SK-N-SH treated with all-trans-retinoic acid at 6 μM for 48 hours (cell line): ENCODE measurements around the gene LCE3C.

Experiments
- ATAC-seq: fragments of 200-7000 bp; cut with Tn5 transposase; 3 replicates; pipeline ENCODE4 v1.9.1; 2020; ENCODE audit warnings: mild to moderate bottlenecking, moderate library complexity
- ARNTL ChIP-seq: fragments of 450-650 bp; formaldehyde crosslinking; IDR thresholded peaks from 2 replicates; pipeline ENCODE4 v1.5.0; 2020; ENCODE audit warnings: low read depth, mild to moderate bottlenecking, moderate library complexity, borderline replicate concordance
- BACH2 ChIP-seq: fragments of 250-450 bp; sonication (Bioruptor Pico); IDR thresholded peaks from 2 replicates; pipeline ENCODE4 v1.9.0; 2021; ENCODE audit warnings: mild to moderate bottlenecking, borderline replicate concordance
- CREB5 ChIP-seq: fragments of 250-450 bp; sonication (Bioruptor Pico); IDR thresholded peaks from 2 replicates; pipeline ENCODE4 v1.5.1; 2020; ENCODE audit warnings: low read depth, mild to moderate bottlenecking, moderate library complexity
- CSDC2 ChIP-seq: fragments of 250-450 bp; sonication (Bioruptor Pico); IDR thresholded peaks from 2 replicates; pipeline ENCODE4 v1.5.0; 2020; ENCODE audit warnings: mild to moderate bottlenecking, moderate library complexity
- CSRNP3 ChIP-seq: fragments of 250-450 bp; sonication (Bioruptor Pico); IDR thresholded peaks from 2 replicates; pipeline ENCODE4 v1.5.1; 2021; ENCODE audit warnings: mild to moderate bottlenecking, moderate library complexity
- ESRRG ChIP-seq: fragments of 250-450 bp; sonication (Bioruptor Pico); IDR thresholded peaks from 2 replicates; pipeline ENCODE4 v1.6.1; 2021; ENCODE audit warnings: mild to moderate bottlenecking
- OSR1 ChIP-seq: fragments of 250-450 bp; sonication (Bioruptor Pico); IDR thresholded peaks from 2 replicates; pipeline ENCODE4 v1.8.0; 2022; ENCODE audit warnings: moderate library complexity, mild to moderate bottlenecking, inconsistent platforms
- POU6F1 ChIP-seq: fragments of 250-450 bp; sonication (Bioruptor Pico); IDR thresholded peaks from 2 replicates; pipeline ENCODE4 v1.8.0; 2021; ENCODE audit warnings: low read depth, mild to moderate bottlenecking, moderate library complexity, borderline replicate concordance
- RARB ChIP-seq: fragments of 250-450 bp; sonication (Bioruptor Pico); IDR thresholded peaks from 2 replicates; pipeline ENCODE4 v1.8.0; 2021; ENCODE audit warnings: mild to moderate bottlenecking, moderate library complexity
- TCF4 ChIP-seq: fragments of 250-450 bp; sonication (Bioruptor Pico); IDR thresholded peaks from 2 replicates; pipeline ENCODE4 v1.8.0; 2021; ENCODE audit warnings: mild to moderate bottlenecking, moderate library complexity, borderline replicate concordance
- ZFP3 ChIP-seq: fragments of 250-450 bp; sonication (Bioruptor Pico); IDR thresholded peaks from 2 replicates; pipeline ENCODE4 v1.5.0; 2020; ENCODE audit warnings: mild to moderate bottlenecking, moderate library complexity
- ZFP30 ChIP-seq: fragments of 450-650 bp; formaldehyde crosslinking; IDR thresholded peaks from 2 replicates; pipeline ENCODE4 v1.5.0; 2022; ENCODE audit warnings: mild to moderate bottlenecking, moderate library complexity
- ZNF565 ChIP-seq: fragments of 450-650 bp; formaldehyde crosslinking; conservative IDR thresholded peaks from 2 replicates; pipeline ENCODE4 v1.5.0; 2020; ENCODE audit warnings: low read depth, mild to moderate bottlenecking, moderate library complexity
- ZNF70 ChIP-seq: fragments of 450-650 bp; formaldehyde crosslinking; IDR thresholded peaks from 2 replicates; pipeline ENCODE4 v1.5.0; 2020; ENCODE audit warnings: mild to moderate bottlenecking, moderate library complexity

LCE3C gene

GRCh38 chr1:152646656-152647055 lies 46.6 kb downstream of the LCE3C start:
- no peak for ATAC-seq
- TF ChIP-seq BACH2 (no peak), ARNTL (CRISPR knock-in tag) (no peak), TCF4 (no peak), ZNF70 (CRISPR knock-in tag) (no peak), ESRRG (CRISPR knock-in tag) (no peak), CREB5 (no peak), ZFP3 (CRISPR knock-in tag) (no peak), CSDC2 (CRISPR knock-in tag) (no peak), CSRNP3 (CRISPR knock-in tag) (no peak), RARB (CRISPR knock-in tag) (no peak), ZFP30 (CRISPR knock-in tag) (no peak), POU6F1 (no peak), ZNF565 (CRISPR knock-in tag) (no peak), OSR1 (CRISPR knock-in tag) (no peak)
